NCI-H226 (cell line): ENCODE measurements around the gene PDE4C.

ENCODE experiments used
- DNase-seq: peaks from one replicate; pipeline ENCODE4 v3.0.0-alpha.2; 2015

PDE4C gene

DNA sequence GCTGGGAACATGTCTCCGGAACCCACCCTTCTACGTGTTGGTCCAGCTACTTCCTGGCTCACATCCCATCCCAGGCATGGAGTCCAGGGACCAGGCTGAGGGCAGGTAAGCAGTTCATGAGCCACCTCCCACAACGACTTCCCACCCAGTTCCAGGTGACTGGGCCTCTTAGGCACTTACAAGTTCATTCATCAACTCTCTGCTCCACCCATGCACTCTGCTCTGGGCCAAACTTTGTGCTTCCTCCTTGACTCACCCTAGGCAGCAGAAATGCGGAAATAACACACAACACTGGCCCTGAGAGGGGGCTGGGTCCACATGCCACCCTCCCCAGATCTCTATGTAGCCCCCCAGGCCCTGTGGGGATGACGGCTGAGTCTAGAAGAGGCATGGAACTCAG is 27.5 kb upstream of the PDE4C start:
- DNase-seq, result no peak

DNA sequence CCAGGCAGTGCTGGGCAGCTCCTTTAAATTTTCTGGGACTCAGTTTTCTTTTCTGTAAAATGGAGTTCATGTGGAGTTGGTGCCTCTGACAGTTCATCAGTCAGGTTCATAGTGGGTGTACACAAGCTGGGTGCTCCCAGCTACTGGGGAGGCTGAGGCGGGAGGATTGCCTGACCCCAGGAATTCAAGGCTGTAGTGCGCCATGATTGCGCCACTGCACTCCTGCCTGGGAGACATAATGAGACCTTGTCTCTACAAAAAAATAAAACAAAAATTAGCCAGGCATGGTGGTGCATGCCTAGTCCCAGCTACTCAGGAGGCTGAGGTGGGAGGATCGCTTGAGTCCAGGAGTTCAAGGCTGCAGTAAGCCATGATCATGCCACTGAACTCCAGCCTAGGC is 26.9 kb upstream of the PDE4C start:
- no peak for DNase-seq

DNA sequence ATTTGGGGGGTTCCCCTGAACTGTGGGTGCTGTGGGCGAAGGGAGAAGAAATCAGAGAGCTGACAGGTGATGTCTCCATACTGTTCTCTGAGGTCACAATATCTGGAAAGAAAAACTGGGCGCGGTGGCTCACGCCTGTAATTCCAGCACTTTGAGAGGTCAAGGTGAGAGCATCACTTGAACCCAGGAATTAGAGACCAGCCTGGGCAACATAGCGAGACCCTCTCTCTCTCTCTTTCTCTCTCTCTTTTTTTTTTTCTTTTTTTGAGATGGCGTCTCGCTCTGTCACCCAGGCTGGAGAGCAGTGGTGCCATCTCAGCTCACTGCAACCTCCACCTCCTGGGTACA is 26.1 kb upstream of the PDE4C start:
- DNase-seq, result no peak

DNA sequence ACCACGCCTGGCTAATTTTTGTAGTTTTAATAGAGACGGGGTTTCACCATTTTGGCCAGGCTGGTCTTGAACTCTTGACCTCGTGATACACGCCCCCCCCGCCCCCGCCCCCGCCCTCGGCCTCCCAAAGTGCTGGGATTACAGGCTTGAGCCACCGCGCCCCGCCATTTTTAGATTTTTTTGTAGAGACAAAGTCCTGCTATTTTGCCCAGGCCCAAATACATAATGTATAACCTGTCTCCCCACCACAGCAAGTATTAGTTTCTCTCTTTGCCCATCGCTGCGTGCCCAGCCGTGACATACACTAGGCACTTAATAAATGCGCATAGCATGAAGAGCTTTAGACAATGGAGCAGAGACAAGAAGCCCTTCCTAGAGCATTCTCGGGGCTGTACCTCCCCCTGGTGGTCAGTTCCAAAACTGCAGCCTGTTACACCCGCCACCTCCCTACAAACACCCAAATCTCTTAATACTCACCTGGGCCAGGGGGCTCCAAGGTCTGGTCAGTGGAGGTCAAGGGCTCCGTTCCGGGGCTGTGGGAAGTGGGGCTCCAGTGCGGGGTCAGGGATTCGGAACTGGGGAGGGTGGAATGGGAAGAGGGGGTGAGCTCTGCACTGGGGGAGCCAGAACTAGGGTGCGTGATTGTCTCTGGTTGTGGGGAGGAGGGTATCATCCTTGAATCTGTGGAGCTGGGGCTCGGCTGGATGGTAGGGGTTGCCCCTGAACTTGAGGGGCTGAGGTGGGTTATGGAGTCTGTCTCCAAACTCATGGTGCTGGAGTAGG is 25.5 kb upstream of the PDE4C start:
- DNase-seq, result peak; percentile 42

DNA sequence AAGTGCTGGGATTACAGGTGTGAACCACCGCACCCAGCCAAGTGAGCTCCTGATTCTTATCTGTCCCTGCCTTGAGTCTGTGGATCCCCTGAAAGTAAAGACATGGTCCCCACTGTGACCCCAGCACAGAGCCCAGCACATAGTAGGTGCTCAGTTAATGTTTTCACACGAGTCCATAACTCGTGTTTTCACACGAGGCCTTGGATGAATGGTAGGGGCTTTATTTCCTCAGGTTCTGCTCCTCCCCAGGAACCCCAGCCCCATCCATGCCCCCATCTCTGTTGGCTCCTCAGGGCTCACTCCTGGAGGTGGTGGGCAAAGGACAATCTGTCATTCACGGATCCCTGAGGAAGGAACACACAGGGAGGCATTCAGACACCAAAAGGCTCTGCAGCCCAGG is 23.6 kb upstream of the PDE4C start:
- DNase-seq, result no peak

DNA sequence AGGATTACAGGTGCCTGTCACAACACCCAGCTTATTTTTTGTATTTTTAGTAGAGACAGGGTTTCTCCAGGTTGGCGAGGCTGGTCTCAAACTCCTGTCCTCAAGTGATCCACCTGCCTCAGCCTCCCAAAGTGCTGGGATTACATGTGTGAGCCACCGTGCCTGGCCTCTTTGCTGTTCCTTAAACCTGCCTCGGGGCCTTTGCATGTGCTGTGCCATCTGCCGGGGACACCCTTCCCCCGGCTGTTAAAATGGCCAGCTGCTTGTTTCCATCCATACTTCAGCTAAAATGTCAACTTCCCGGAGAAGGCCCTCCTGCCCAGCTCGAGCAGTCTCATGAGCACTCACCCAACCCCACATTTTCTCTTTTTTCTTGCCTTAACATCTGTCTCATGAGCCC is 19.1 kb upstream of the PDE4C start:
- no peak for DNase-seq

DNA sequence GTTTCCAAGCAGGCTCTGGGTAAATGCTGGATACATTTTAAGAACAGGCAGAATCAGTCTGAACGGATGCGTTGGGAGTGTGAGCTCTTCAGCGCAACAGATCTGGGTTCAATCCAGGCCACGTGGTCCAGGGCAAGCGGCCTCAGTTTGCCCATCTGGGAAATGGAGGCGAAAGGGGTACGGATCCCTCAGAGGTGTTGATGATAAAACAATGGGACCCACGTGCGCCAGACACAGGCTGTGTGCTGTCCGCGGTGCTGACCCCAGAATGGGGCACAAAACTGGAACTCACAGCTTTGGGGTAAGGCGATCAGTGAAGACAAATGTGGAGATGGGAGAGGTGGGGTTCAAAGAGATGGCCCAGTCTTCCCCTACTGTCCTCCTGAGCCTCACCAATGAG is 13.1 kb upstream of the PDE4C start:
- no peak for DNase-seq

DNA sequence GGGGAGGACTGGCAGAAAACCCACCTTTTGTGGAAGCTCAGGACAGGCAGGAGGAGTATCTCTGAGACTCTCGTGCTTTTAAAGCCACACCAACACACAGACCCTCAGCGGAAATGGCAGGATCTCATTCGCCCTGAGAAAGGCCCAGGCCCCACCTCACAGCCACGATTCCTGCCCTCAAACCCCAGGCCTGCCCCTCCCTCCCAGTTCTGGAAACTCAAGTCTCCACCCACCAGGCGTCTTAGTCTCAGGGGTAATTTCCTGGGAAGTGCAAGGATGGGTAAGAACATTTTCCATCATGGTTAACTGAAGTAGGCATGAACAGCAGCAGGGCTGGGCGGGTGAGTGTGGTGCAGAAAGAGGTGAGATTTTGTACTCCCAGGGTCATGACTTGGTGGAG is 8.0 kb upstream of the PDE4C start:
- DNase-seq, result no peak

DNA sequence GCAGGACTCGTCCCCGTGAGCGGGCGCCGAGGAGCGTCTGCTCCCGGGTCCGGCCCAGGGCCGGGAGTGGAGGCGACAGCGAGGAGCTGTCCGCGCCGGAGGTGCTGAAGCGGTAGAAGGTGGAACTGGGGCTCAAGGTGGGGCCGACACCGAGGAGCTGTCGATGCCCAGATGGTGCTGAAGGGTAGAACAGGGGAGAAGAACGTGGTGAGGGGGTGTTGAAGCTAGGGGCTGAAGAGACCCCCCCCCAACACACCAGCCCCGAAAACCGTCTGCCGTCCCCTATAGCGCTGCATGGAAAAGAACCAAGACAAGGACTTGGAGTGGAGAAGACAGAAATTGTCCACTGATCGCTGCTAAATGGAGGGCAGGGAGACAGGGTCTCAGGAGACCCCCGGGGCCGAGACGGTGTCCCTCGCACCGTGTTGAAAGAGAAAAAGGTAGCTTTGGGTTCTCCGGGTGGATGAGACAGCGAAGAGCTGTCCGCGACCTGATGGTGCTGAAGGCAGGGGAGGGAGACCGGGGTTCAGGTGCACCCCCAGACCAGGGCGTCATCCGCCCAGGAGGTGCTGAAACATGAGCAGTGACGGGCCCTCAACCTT is 7.1 kb upstream of the PDE4C start:
- peak; percentile 58 for DNase-seq

DNA sequence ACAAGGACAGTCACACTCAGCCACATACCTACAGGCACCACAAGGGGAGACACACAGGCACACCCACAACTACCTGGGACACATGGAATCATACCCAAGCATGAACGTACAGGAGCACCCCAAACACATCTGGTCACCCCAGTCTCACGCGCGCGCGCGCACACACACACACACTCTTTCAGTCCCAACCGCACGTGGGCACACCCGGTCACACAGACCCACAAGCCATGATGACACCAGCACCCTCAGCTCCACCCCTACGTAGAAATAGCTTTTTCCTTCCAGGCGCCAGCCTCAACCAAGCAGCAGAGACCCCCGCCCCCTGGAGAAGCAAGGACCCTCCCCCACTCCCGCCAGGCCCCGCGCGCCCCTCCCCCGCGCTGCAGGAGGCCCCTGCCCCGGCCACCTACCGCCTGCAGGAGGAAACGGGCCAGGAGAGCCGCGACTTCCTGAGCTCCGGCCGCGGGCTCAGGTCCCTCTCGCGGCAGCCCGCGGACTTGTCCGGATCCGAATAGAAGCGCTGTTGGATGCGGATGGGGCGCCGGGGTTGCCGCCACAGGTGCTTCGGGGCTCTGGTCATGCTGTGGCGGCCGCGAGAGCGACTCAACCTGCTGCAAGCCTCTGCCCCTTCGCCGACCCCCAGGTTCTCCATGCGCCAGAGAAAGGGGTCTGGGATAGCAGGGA is 6.4 kb upstream of the PDE4C start:
- peak; percentile 14 for DNase-seq

DNA sequence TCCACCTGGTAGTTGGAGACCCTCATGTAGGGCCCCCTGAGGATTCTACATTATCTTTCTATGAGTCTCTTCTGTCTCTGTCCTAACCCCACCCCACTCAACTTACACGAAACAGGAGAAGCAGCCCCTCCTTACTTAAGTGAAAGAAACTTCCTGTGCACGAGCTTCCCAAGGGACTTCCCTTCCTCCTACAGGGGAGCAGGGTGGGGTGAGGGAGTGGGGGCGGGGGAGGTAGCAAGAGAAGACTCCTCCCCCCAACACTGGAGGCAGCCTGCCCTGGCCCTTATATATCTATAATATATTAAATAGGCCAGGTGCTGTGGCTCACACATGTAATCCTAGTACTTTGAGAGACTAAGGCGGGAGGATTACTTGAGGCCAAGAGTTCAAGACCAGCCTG is 5.5 kb upstream of the PDE4C start:
- DNase-seq, result no peak

DNA sequence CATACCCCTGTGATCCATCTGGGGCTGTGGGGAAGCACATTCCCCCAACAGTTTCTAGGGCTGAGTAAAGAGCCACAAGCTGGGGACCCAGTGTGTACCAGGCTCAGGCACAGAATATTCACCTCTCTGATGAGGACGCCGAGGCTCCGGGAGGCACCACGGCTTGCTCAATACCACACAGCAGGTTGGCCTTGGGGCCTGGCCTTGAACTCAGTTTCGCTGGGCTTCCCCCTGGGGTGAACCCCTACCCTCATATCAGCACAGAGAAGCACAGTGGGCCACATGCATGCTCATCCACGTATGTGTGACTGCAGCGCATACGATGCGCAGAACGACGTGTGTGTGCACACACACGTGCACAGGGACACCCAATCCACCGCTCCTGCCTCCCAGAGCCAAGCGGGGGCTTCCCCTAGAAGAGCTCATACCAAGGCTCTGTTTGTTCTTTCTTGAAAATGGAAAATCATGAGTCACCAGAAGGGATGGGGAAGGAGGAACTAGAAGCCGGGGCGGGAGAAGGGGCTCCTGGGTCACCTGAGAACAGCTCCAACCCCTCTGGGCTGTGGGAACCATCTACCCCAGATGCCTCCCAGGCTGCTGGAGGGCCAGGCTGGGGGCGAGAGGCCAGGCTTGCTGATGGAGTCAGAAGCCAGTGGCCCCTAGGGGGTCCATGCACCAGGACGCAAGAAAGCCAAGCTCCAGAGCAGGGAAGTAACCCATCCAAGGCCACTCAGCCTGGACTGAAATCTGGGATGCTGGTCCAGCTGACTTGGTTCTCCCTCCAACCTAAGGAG is 4.9 kb upstream of the PDE4C start:
- DNase-seq, result peak; percentile 43

DNA sequence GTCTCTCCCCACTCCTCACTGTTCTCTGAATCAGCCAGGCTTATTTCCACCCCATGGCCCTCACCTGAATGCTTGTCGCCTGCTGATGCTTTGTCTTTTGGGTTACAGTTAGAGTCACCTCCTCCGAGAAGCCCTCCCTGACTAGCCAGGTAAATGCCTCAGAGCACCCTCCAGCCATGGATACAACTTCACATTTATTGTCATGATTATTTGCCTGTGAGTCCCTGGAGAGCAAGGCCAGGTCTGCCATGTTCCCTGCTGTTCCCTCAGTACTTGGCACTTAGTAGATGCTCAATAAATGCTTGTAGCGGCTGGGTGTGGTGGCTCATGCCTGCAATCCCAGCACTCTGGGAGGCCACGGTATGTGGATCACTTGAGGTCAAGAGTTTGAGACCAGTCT is 3.7 kb upstream of the PDE4C start:
- no peak for DNase-seq

DNA sequence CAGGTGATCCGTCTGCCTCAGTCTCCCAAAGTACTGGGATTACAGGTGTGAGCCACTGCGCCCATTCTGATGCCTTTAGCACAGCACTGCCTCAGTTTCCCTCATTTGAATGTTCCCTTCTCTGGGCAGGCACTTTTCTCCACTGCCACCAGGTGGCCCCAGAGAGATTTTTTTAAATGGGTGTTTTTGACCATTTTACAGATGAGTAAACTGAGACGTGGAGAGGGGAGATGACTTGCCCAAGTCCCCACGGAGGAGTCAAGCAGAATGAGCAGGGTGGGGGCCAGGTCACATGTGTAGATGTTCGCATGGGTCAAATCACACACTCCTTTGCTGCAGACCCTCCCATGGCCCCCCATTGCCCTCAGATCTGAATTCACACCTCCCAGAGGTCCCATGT is 3.2 kb upstream of the PDE4C start:
- no peak for DNase-seq

DNA sequence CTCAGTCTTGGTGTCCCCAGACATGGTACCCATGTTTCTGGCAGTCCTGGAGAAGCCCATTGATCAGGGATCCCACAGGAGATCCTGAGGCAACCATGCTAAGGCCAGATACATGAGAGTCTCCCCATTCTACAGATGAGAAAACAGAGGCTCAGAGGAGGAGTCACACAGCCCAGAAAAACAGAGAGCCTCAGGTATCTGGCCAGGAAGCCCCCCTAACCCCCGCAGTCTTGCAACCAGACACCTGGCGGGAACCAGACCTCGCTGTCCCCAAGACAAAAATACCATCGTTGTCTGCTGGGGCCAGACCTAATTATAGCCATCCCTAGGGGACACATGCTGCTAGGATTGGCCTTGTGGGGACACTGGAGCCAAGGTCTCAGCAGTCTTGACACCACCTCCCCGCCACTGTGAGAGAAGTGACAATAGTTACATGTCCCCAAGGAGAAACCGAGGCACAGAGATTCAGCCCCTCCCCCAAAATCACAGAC is 1.6 kb upstream of the PDE4C start:
- no peak for DNase-seq

DNA sequence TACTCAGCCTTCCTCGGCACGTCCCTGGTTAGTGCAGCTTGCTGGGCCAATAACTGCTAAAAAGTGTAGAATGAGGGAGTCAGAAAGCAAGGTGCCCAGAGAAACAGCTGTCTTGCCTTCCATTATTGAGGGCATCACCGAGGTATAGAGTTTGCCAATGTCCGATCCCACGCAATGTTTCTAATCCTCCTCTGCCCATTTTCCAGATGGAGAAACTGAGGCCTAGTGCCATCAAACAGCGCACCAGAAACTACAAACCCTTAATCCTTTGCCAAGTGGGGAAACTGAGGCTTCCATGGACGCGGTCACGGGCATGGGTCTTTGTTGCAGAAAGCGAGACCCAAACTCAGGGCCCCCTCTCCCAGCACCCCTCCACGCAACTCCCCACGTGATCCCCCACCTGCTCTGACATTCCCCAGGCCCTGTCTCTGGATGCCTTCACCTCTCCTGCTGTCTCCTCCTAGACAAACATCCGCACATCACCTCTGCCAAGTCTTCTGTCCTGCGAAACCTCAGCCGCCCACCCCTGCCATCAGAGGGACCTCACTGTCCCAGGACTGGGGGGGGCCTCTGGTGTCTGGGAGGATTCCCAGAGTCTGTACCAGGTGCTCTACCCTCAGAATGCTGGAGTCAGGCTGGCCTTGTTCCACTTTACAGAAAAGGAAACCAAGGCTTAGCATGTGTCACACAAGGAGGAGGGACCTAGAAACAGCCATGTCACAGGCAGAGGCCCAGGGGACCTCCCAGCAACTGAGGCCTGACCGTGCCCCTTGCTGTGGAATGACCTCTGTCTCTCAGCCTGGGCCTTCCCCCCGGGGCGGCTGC is 930 bp upstream of the PDE4C start:
- no peak for DNase-seq

DNA sequence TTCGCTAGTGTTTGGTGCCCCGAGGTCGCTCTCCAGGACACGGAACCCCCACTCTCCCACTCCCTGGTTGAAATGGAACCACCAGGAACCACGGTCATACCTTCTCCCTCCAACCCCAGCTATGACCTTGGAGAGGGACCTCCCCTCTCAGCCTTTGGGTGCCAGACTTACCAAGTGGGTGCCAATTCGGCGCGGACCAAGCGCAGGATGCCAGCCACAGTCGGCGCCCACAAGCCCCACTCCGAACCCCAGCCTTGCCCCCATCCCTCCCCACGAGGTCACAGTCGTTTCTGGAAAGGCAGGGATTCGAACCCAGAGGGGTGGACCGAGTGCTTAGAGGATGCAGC is 910 bp downstream of the PDE4C start:
- DNase-seq, result no peak

DNA sequence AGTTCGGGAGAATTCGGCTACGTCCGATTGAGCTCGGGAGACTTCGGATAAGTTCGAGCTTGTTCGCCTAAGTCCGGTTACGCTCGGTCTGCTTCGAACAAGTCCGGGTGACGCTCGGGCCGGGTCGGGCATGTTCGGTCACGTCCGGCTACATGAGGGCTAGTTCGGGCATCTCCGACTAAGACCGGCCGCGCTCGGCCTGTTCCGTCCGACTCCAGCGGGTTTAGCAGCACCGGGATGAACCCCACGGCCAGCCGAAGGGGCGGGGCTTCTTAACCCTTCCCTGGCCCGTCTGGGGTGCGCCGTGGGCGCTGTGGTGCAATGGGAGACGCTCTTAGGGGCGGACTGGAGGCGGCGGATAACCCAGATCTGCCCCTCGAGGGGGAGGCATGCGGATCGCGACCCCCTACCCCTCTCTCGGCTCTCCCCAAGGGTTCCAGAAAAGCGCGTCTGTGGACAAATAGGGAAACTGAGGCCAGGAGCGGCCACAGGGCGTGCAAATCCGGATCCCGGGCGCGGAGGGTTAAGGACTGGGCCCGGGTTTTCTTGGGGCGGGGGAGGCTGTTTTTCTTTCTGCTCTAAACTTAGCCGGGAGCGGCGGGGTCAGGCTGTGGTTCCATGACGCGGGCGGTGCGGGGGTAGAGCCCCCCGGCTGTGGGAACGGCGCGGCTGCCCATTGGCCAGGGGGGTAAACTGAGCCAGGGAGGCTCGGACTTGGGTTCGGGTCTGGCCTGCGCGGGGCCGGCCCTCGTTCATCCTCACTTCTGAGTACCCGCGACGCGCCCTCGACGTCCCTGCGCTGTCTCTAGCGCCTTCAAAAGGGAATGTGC is 1.5 kb downstream of the PDE4C start:
- peak; percentile 94 for DNase-seq

DNA sequence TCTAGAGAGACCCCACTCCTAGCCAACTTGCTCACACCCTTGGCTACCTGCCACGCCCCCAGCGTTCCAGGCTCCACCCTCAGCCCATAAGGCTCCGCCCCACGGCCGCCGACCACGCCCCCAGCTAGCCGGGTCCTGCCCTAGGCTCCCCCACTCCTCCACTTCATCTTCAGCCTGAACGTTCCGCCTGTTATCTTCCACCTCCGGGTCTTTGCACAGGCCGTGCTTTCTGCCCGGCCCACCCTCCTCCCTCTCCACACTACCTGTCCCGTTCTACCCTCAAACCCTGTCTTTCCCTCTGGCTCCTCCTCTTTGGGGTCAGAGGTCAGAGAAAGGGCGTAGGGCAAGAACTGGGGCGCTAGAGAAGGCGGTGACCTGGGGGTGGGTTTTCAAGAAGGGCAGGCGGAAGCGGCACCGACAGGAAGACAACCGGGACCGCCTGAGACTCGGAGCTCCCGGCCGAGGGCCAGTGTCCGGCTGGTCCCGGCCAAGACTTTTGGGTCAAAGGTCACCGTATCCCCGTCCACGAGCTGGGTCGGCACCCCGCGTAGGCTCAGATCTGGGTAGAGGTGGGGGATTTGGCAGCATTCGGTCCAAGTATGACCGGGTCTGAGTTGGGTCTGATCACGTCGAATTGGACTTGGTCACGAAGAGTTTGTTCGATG is 2.2 kb downstream of the PDE4C start:
- peak; percentile 65 for DNase-seq

DNA sequence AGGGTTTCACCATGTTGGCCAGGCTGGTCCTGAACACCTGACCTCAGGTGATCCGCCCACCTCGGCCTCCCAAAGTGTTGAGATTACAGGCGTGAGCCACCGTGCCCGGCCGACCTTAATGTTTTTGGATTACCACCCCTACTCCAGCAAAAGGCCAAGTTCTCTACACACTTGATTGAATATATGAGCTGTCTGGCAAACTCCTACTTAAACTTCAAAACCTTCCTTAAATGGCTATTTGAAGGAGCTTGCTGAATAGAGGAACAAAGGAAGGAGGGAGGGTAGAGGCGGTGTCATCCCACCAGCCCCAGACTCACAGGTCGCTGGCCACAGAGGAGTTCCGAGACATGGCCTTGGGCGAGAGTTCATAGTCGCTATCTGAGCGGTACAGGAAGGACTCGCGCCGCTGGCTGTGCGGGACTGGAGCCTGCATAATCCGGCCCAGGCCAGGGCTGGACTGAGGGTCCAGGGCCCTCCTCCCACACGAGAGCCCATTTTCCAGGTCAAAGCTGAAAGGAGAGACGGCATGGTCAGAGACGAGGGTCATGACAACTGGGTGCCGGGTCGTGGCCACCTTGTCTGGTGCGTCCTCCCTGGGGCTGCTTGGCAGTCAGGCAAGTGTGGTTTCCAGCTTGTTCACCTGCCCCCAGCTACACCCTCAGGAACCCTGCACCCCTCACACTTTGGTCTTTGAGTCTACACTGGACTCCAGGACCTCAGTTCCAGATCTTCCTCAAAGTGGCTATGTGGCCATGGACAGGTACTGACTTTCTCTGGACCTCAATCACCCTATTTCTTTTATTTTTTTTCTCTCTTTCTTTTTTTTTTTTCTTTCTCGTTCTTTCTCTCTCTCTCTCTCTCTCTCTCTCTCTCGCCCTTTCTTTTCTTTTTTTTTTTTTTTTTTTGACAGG is 4.2 kb downstream of the PDE4C start:
- DNase-seq, result no peak
